ENCODE data around the gene ITIH2.

DNA sequence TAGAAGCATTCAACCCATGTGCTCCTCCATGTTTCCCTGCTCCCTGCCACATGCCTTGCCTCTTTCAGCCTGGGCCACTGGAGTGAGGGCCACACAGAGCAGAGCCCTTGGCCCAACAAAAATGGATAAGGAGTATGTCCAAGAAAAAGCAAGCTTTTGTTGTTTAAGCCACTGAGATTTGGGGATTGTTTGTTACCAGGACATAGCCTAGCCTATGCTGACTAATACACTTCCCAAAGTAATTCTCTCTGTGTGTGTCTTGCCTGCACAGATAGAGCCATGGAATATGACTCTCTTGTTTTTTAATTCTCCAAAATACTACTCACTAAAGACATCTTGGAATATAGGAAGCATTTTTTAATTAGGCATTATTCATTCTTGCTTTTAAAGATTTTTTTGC, 13.5 kb upstream of the ITIH2 start:
- TF ChIP-seq YY1 (IDR thresholded peaks at IDR 0.05; ENCODE audit: low read depth, low read length) (no peak), SIN3A (conservative IDR thresholded peaks at IDR 0.05 in 1 of 2, IDR thresholded peaks at IDR 0.05 in 1 of 2; ENCODE audit: low read depth in 1 of 2, low read length in 2 of 2) (no peak), CTCF (IDR thresholded peaks at IDR 0.05; ENCODE audit: control extremely low read depth in 1 of 3, insufficient read depth in 1 of 3, low read depth in 1 of 3, low read length in 3 of 3) (no peak), PHF8 (conservative IDR thresholded peaks at IDR 0.05; ENCODE audit: low read depth, low read length) (no peak), RAD21 (IDR thresholded peaks at IDR 0.05 in 1 of 2, conservative IDR thresholded peaks at IDR 0.05 in 1 of 2; ENCODE audit: low read depth in 2 of 2, low read length in 2 of 2) (no peak), EP300 (IDR thresholded peaks at IDR 0.05; ENCODE audit: borderline replicate concordance in 1 of 2, low read depth in 2 of 2, low read length in 2 of 2) (no peak), CEBPB (IDR thresholded peaks at IDR 0.05; ENCODE audit: low read depth, low read length) (no peak), SP1 (IDR thresholded peaks at IDR 0.05; ENCODE audit: low read depth, low read length) (no peak), POLR2A (IDR thresholded peaks at IDR 0.05; ENCODE audit: control extremely low read depth in 1 of 2, low read depth in 2 of 2, low read length in 2 of 2) (no peak)

Data from H1 (cell line).